ENCODE measurements around the gene SLC1A1.

The SLC1A1 gene

DNA sequence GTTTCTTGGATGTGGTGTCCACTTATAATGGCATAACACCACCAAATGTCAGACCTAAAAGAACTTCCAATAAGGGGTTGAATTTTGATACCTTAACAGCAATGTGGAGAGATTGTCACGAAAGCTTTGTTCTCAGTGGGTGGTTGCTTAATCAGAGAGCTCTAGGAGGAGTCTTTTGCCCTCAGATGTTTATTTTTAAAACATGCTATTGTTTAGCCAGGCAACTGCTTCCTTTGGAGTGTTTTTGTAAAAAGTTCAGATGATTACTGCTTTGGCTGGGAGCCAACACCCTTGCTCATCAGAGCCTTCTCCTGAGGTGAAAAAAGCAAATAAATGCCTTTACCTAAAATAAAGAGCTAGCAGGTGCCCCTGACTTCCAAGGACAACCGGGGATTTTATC is 65.0 kb downstream of the SLC1A1 start:
- peak; percentile 62 for DNase-seq
- no peaks in the 10 kb centered on the region for H3K27me3 ChIP-seq (replicated peaks)
- H3K36me3 ChIP-seq (replicated peaks) = no peaks in the 10 kb centered on the region
- TF ChIP-seq, protein P1, sequence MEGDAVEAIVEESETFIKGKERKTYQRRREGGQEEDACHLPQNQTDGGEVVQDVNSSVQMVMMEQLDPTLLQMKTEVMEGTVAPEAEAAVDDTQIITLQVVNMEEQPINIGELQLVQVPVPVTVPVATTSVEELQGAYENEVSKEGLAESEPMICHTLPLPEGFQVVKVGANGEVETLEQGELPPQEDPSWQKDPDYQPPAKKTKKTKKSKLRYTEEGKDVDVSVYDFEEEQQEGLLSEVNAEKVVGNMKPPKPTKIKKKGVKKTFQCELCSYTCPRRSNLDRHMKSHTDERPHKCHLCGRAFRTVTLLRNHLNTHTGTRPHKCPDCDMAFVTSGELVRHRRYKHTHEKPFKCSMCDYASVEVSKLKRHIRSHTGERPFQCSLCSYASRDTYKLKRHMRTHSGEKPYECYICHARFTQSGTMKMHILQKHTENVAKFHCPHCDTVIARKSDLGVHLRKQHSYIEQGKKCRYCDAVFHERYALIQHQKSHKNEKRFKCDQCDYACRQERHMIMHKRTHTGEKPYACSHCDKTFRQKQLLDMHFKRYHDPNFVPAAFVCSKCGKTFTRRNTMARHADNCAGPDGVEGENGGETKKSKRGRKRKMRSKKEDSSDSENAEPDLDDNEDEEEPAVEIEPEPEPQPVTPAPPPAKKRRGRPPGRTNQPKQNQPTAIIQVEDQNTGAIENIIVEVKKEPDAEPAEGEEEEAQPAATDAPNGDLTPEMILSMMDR (IDR thresholded peaks at IDR 0.05; ENCODE audit: low read depth, low read length, missing control alignments) = no peak
- in situ Hi-C loops (cut with HindIII; ENCODE audit: low pct_ligation_motif_present, low sequenced_read_pairs) = no loop called here
- no peak overlapping the region for H3K4me3 ChIP-seq (ENCODE audit: low read depth, low read length)
- H3K27ac ChIP-seq = no peak overlapping the region

DNA sequence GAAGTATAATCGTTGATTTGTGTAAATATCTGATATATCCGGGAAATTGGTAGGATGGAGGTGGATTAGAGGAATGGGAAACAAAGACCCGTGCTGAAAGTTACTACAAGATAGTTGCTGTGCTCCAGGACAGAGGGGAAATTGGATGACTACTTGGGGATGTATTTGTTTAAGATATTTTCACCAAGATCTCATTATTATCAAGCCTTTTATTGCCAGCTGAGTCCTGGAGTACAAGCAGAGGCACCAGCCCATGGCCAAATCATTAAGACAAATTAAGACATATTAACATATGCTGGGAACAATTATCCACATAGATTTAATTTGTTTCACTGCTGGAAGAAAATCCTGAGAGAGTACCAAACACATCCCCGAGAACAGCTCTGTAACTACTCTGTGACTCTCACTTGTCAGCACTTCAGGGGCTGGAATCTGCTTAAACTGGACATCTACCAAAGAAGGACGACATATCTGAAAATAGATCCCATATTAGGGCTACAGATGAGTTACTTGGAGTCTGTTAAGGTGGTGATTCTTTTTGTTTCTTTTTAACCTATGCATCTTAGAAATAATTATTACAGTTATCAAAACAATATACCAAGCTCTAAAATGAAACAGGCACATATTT is 68.2 kb downstream of the SLC1A1 start:
- in situ Hi-C loops (cut with HindIII; ENCODE audit: low pct_ligation_motif_present, low sequenced_read_pairs) = no loop called here
- no peak overlapping the region for H3K27ac ChIP-seq
- no peak overlapping the region for H3K4me3 ChIP-seq (ENCODE audit: low read depth, low read length)
- no peak for DNase-seq
- H3K27me3 ChIP-seq (replicated peaks) = no peaks in the 10 kb centered on the region
- no peaks in the 10 kb centered on the region for H3K36me3 ChIP-seq (replicated peaks)
- TF ChIP-seq, protein P1 (IDR thresholded peaks at IDR 0.05; ENCODE audit: low read depth, low read length, missing control alignments) = no peak

DNA sequence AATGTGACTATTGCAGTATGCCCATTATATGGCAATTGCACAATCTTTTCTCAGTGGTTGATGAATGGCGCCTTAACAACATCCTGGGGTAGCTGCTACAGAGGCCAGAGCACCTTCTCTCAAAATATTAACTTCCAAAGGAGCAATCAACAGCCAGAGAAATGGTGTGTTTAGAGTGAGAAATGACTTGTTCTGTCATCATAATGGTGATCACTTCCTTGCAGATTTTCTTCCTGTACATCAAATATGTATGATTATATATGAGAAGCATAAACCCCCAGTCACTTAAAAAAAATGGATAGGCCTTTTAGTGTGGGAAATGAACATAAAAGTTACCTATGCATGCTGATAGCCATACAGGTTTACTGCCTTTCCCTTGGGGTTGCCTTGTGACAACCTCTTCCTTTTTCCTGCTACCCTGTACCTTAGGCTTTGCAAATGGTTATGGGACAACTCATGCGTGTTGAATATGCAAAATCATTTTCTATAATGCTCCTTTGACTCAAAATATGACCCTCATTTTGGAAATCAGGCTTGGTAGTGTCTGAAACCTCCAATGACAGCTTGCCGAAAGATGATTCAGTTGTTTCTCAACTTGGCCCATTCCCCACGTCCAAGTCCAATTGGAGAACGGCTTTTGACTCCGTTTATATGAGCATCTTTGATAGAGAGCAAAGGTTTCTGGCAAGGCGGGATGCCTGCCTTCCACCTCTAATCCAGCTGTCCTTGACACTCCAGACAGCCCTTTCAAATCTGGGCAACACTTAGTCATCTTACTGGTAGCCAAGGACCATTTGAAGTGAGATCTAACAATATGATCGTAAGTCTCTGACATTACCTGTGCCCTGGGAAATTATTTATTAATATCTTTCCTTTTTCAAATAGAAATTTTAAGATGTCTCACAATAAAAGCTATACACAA is 69.3 kb downstream of the SLC1A1 start:
- H3K27me3 ChIP-seq (replicated peaks) = no peaks in the 10 kb centered on the region
- TF ChIP-seq, protein P1 (IDR thresholded peaks at IDR 0.05; ENCODE audit: low read depth, low read length, missing control alignments) = no peak

DNA sequence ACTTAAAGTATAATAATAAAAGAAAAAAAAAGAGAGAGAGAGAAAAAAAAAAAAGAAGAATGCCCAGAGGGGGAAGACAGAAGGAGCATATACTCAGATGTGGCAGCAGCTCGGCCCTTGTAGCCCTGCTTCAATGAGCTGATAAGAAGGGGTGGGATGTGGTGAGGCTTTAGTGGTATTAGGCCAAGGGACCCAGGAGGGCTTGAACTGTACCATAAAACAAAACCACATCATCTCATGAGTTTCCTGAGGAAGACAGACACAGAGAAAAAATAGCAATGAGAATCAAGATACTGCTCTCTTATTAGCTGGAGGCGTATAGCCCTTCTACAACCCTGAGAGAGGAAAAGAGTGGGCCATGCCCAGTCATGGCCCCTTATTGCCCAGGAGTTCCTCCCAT is 72.8 kb downstream of the SLC1A1 start:
- no peaks in the 10 kb centered on the region for H3K36me3 ChIP-seq (replicated peaks)
- H3K4me3 ChIP-seq (ENCODE audit: low read depth, low read length) = no peak overlapping the region
- TF ChIP-seq, protein P1 (IDR thresholded peaks at IDR 0.05; ENCODE audit: low read depth, low read length, missing control alignments) = no peak
- in situ Hi-C loops (cut with HindIII; ENCODE audit: low pct_ligation_motif_present, low sequenced_read_pairs) = no loop called here
- DNase-seq = no peak
- H3K27me3 ChIP-seq (replicated peaks) = no peaks in the 10 kb centered on the region
- no peak overlapping the region for H3K27ac ChIP-seq

More for the DNA sequence above, 69.3 kb downstream of the SLC1A1 start:
- in situ Hi-C loops (cut with HindIII; ENCODE audit: low pct_ligation_motif_present, low sequenced_read_pairs) = no loop called here
- H3K36me3 ChIP-seq (replicated peaks) = no peaks in the 10 kb centered on the region
- no peak overlapping the region for H3K27ac ChIP-seq
- no peak for DNase-seq
- H3K4me3 ChIP-seq (ENCODE audit: low read depth, low read length) = no peak overlapping the region

DNA sequence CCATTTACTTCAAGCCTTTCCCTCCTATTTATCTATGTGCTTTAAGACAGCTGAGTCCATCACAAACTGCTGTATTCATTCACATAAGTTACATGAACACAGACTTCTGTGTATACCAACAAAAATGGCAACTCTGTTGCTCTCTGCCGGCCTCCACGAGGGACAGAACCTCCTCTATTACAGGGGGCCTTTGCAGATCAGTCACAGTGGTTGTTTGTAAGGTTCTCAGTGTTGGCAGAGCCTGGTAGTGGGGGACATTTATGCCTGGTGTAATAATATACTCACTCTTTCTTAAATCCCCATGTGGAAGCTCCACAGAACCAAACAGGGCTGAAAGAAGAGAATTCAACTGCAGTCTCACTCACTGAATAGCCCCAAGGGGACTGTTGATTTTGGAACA is 76.5 kb downstream of the SLC1A1 start:
- Histone ChIP-seq H3K27ac (no peak overlapping the region), H3K4me3 (ENCODE audit: low read depth, low read length) (no peak overlapping the region), H3K36me3 (replicated peaks) (no peaks in the 10 kb centered on the region), H3K27me3 (replicated peaks) (no peaks in the 10 kb centered on the region)
- DNase-seq = no peak
- TF ChIP-seq, protein P1 (IDR thresholded peaks at IDR 0.05; ENCODE audit: low read depth, low read length, missing control alignments) = no peak
- in situ Hi-C loops (cut with HindIII; ENCODE audit: low pct_ligation_motif_present, low sequenced_read_pairs) = no loop called here
